GM12878 (cell line): ENCODE measurements around the gene EVX1. TPM values are rescaled to one million over a fixed set of nuclear protein-coding genes. Genes with fewer than 3 reads are reported as not detected.

ENCODE experiments used
- ATAC-seq: fragments of 200-7000 bp; cut with Tn5 transposase; 3 replicates; pipeline ENCODE4 v1.9.1; 2020; ENCODE audit warnings: mild to moderate bottlenecking, moderate library complexity
- BruUV-seq: library from RNA; stranded (reverse); fragments of 400-500 nt; replicated peaks from 2 replicates; lab custom pipeline; 2021; lab: Mats Ljungman, UMichigan
- CTCF ChIA-PET: fragments of 300-600 bp; sonication (Branson Sonifier 250); formaldehyde crosslinking; extraction: SDS; loops from one replicate; lab custom pipeline; 2021; ENCODE audit warnings: inconsistent platforms; lab: Yijun Ruan, JAX
- POLR2A ChIA-PET: fragments of 350-600 bp; formaldehyde crosslinking; extraction: SDS; loops from one replicate; lab custom pipeline; 2021; ENCODE audit warnings: inconsistent platforms; lab: Charles Lee
- RAD21 ChIA-PET: fragments of 300-600 bp; sonication (Branson Sonifier 250); formaldehyde crosslinking; loops from one replicate; lab custom pipeline; 2023; ENCODE audit warnings: antibody characterized with exemption; ENCODE audit not compliant: unreplicated experiment; lab: Charles Lee
- SMC1A ChIA-PET: fragments of 300-600 bp; sonication (Branson Sonifier 250); formaldehyde crosslinking; loops from one replicate; lab custom pipeline; 2023; ENCODE audit not compliant: unreplicated experiment, uncharacterized antibody; lab: Charles Lee
- DNase-seq: peaks from one replicate; pipeline ENCODE4 v3.0.0-alpha.2; 2011; ENCODE audit warnings: low read depth, low spot score
- FAIRE-seq: peaks from 3 replicates; lab custom pipeline; 2011; peaks lifted over from hg19 to GRCh38; lab: Jason Lieb, UNC
- H2AFZ ChIP-seq: 2 replicates; pipeline ENCODE4 v1.6.0; 2011; ENCODE audit warnings: low read depth, low read length, control low read depth; ENCODE audit not compliant: control insufficient read depth
- H3K27ac ChIP-seq: 2 replicates; pipeline ENCODE4 v1.5.1; 2011; ENCODE audit warnings: control low read depth; ENCODE audit not compliant: control insufficient read depth, insufficient read depth
- H3K27me3 ChIP-seq, 2 experiments: replicated peaks in 1 of 2; 2 replicates each; pipeline versions ENCODE4 v1.6.0 to v1.6.1; 2011; ENCODE audit warnings: low read length in 1 of 2; ENCODE audit not compliant: control insufficient read depth in 2 of 2, insufficient read depth in 2 of 2
- H3K36me3 ChIP-seq, 2 experiments: 2 replicates each; pipeline ENCODE4 v1.5.1; 2011; ENCODE audit warnings: low read length in 1 of 2; ENCODE audit not compliant: control insufficient read depth in 2 of 2, insufficient read depth in 2 of 2
- H3K4me1 ChIP-seq: 2 replicates; pipeline ENCODE4 v1.6.1; 2011; ENCODE audit warnings: mild to moderate bottlenecking, low read length, moderate library complexity, mixed read lengths; ENCODE audit not compliant: control insufficient read depth, insufficient read depth
- H3K4me2 ChIP-seq: 2 replicates; pipeline ENCODE4 v1.6.0; 2011; ENCODE audit warnings: control low read depth; ENCODE audit not compliant: control insufficient read depth, insufficient read depth
- H3K4me3 ChIP-seq: fragments of 200-600 bp; sonication (generic); 2 replicates; pipeline ENCODE4 v1.5.1; 2016
- H3K79me2 ChIP-seq: 2 replicates; pipeline ENCODE4 v1.6.0; 2011; ENCODE audit warnings: low read length; ENCODE audit not compliant: control insufficient read depth, insufficient read depth
- H3K9ac ChIP-seq: 2 replicates; pipeline ENCODE4 v1.8.0; 2011; ENCODE audit warnings: low read length, control low read depth, mixed read lengths; ENCODE audit not compliant: control insufficient read depth, insufficient read depth
- H3K9me3 ChIP-seq: replicated peaks from 3 replicates; pipeline ENCODE4 v1.5.1; 2011; ENCODE audit warnings: mild to moderate bottlenecking, low read length; ENCODE audit not compliant: control insufficient read depth, insufficient read depth
- H4K20me1 ChIP-seq: 2 replicates; pipeline ENCODE4 v1.6.0; 2011; ENCODE audit not compliant: control insufficient read depth, insufficient read depth
- BMI1 ChIP-seq: fragments of 450-650 bp; IDR thresholded peaks from 2 replicates; pipeline ENCODE4 v1.6.1; 2016; ENCODE audit warnings: mild to moderate bottlenecking, moderate library complexity, borderline replicate concordance
- EGR1 ChIP-seq, 2 experiments: IDR thresholded peaks; 1 replicate in 1 of 2; 2 replicates in 1 of 2; pipeline ENCODE4 v1.6.1; 2011 to 2012; ENCODE audit warnings: low read depth in 2 of 2, low read length in 2 of 2, borderline replicate concordance in 1 of 2, mild to moderate bottlenecking in 1 of 2, moderate library complexity in 1 of 2
- ETV6 ChIP-seq, 2 experiments: fragments of 450-650 bp in 1 of 2; IDR thresholded peaks in 1 of 2; conservative IDR thresholded peaks in 1 of 2; 2 replicates each; pipeline ENCODE4 v1.6.1; 2014; ENCODE audit warnings: antibody characterized with exemption in 1 of 2, borderline replicate concordance in 1 of 2, low read depth in 1 of 2, mild to moderate bottlenecking in 1 of 2, moderate library complexity in 1 of 2
- EZH2 ChIP-seq: IDR thresholded peaks from 2 replicates; pipeline ENCODE4 v1.6.1; 2012; ENCODE audit warnings: low read depth, mild to moderate bottlenecking, control low read depth, inconsistent platforms, low read length, borderline replicate concordance; ENCODE audit not compliant: control insufficient read depth
- FOS ChIP-seq: IDR thresholded peaks from 3 replicates; pipeline ENCODE4 v1.6.1; 2011; ENCODE audit warnings: borderline replicate concordance; ENCODE audit not compliant: insufficient read length; ENCODE audit errors: extremely low read depth
- HDGF ChIP-seq: fragments of 450-650 bp; IDR thresholded peaks from 2 replicates; pipeline ENCODE4 v1.6.1; 2016; ENCODE audit warnings: antibody characterized with exemption
- MEF2A ChIP-seq: IDR thresholded peaks from 2 replicates; pipeline ENCODE4 v1.6.1; 2011; ENCODE audit warnings: low read depth, mild to moderate bottlenecking, low read length, moderate library complexity; ENCODE audit not compliant: insufficient read depth
- MEF2B ChIP-seq: fragments of 450-650 bp; IDR thresholded peaks from 2 replicates; pipeline ENCODE4 v1.6.1; 2018; ENCODE audit warnings: mild to moderate bottlenecking, moderate library complexity; ENCODE audit not compliant: partially characterized antibody, poor library complexity, severe bottlenecking
- MXI1 ChIP-seq: fragments of 150-350 bp; IDR thresholded peaks from 2 replicates; pipeline ENCODE4 v1.6.1; 2011; ENCODE audit warnings: low read depth, mild to moderate bottlenecking, inconsistent platforms, low read length, improper control_type of control experiment
- NFXL1 ChIP-seq: fragments of 450-650 bp; IDR thresholded peaks from 2 replicates; pipeline ENCODE4 v1.6.1; 2017; ENCODE audit warnings: antibody characterized with exemption, mild to moderate bottlenecking, borderline replicate concordance
- NR2C2 ChIP-seq: IDR thresholded peaks from 2 replicates; pipeline ENCODE4 v1.6.1; 2011; ENCODE audit warnings: borderline replicate concordance, low read depth; ENCODE audit not compliant: control insufficient read depth, insufficient read length
- NRF1 ChIP-seq: conservative IDR thresholded peaks from 2 replicates; pipeline ENCODE4 v1.6.1; 2011; ENCODE audit warnings: mild to moderate bottlenecking, low read depth, low read length, improper control_type of control experiment
- SPI1 ChIP-seq: IDR thresholded peaks from 2 replicates; pipeline ENCODE4 v1.6.1; 2011; ENCODE audit warnings: low read depth, mild to moderate bottlenecking, low read length, moderate library complexity, borderline replicate concordance; ENCODE audit not compliant: insufficient read depth
- TCF3 ChIP-seq: IDR thresholded peaks from 2 replicates; pipeline ENCODE4 v1.6.1; 2012; ENCODE audit warnings: low read depth, mild to moderate bottlenecking, low read length, borderline replicate concordance; ENCODE audit not compliant: insufficient read depth
- YY1 ChIP-seq: IDR thresholded peaks from 2 replicates; pipeline ENCODE4 v1.6.1; 2011; ENCODE audit warnings: low read depth, mild to moderate bottlenecking, low read length
- ZZZ3 ChIP-seq: IDR thresholded peaks from 2 replicates; pipeline ENCODE4 v1.6.1; 2011; ENCODE audit warnings: low read depth; ENCODE audit not compliant: control insufficient read depth, insufficient read length
- WGBS: methylation state at CpG from one replicate; pipeline ENCODE4 v1.1.6; 2016; ENCODE audit warnings: low lambda C conversion rate; ENCODE audit not compliant: insufficient replicate concordance, insufficient coverage; ENCODE audit errors: missing lambda C conversion rate; 5-methylcytosine and 5-hydroxymethylcytosine counted together
- in situ Hi-C: fragments of 300-500 bp; cut with MboI; formaldehyde crosslinking; loops from 9 replicates; pipeline ENCODE4 v1.14.3; 2018; ENCODE audit warnings: mixed read lengths
- intact Hi-C: fragments of 100-400 bp; cut with micrococcal nuclease; formaldehyde crosslinking; loops from one replicate; pipeline ENCODE4 v1.14.2; 2022; ENCODE audit not compliant: unreplicated experiment
- polyA plus RNA-seq, 11 experiments: library from polyadenylated mRNA; depleted of rRNA in 4 of 11; unstranded in 6 of 11; stranded (reverse) in 5 of 11; fragments of >200 nt; fragmentation: Nextera tagmentation in 4 of 11; fragmentation: Illumina TruSeq in 1 of 11; extraction: Ambion mirVana in 4 of 11; extraction: Trizol in 1 of 11; gene quantifications; 1 replicate in 1 of 11; 2 replicates in 10 of 11; pipeline versions ENCODE4 v1.2.1 to v1.2.3, GENCODE V29; 2011 to 2016; ENCODE audit warnings: inconsistent platforms in 2 of 11, missing spikeins in 2 of 11, low read depth in 1 of 11
- total RNA-seq, 4 experiments: library from RNA; depleted of rRNA in 3 of 4; stranded (reverse); fragments of >200 nt in 3 of 4; fragmentation: Illumina TruSeq in 1 of 4; extraction: Trizol in 1 of 4; gene quantifications; 2 replicates each; pipeline versions ENCODE4 v1.2.1 to v1.2.3, GENCODE V29; 2013 to 2021
- TF ChIP-seq, protein P1 (sequence below): IDR thresholded peaks from 2 replicates; pipeline ENCODE4 v1.6.1; 2012; ENCODE audit warnings: low read depth, low read length, improper control_type of control experiment

The EVX1 gene
- total and polyA plus RNA-seq, 10 of the 15 experiments (the other 5 are each of a cell fraction or from before 2014, with no cell fraction given) = not detected

DNA sequence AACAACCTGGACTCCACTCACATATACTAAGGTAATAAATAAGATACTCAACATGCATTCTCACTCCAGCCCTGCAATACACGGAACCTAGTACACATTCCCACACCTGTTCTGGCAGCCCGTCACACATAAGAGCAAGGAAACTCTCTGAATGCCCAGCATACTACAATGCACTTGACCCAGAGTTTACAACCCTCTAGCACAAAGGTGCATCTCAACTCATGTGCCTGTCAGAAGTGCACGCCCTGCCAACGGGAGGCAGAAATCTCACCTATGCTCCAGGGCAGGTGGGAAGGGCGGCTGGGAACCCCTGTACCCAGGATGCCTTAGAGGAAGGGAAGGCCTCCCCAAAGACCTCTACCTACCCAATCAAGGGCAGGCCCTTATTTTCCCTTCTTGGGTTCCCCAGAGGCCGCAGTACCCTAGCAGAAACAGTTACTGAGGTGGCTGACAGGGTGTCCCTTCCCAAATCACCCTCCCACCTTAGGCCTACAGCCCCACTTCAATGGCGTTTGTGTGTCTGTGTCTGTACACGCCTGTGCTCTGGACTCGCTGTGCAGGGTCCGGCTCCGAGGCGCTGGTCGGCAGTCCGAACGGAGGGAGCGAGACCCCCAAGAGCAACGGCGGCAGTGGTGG lies 2.0 kb downstream of the EVX1 start (continued):
- TF ChIP-seq ZZZ3 = no peak
- no peak for TF ChIP-seq MEF2A
- TF ChIP-seq BMI1 = no peak
- no peak for TF ChIP-seq EZH2
- no peak for TF ChIP-seq HDGF
- TF ChIP-seq TCF3 = no peak
- no peak for TF ChIP-seq ETV6 (conservative IDR thresholded peaks at IDR 0.05 in 1 of 2, IDR thresholded peaks at IDR 0.05 in 1 of 2; ENCODE audit: borderline replicate concordance in 1 of 2, low read depth in 1 of 2)
- no peak for TF ChIP-seq YY1
- no peak for TF ChIP-seq NFXL1
- no peak for TF ChIP-seq NRF1
- no peak for TF ChIP-seq MEF2B

DNA sequence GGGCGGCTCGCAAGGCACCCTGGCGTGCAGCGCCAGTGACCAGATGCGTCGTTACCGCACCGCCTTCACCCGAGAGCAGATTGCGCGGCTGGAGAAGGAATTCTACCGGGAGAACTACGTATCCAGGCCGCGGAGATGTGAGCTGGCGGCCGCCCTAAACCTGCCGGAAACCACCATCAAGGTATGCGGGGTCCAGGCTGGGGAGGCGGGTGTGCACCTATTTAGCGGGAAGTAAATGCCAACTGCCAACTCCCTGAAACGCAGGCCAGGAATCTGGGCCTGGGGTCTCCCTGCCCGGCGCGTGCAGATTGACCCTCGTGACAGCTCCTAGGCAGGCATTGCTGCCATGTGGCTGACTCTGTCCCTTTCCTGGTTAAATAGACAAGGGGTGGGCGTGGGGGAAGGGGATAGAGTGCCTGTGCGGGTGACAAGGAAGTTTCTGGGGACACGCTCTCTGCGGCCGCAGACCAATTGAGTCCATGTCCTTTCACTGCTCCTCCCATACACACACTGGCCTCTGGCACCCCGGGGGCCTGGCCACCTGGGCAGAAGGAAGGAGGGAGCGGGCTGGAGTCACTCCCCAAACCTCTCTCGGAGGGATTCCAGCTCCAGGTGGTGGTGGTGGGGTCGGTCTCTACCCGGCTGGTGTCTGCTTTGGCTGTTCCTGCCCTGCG lies 2.7 kb downstream of the EVX1 start:
- FAIRE-seq = no peak
- intact Hi-C loops (no loop called here), in situ Hi-C loops (no loop called here)
- H3K79me2 ChIP-seq = no peaks in the 10 kb centered on the region
- no peak for DNase-seq
- H3K27ac ChIP-seq = no peak overlapping the region
- RAD21 ChIA-PET = no interaction called here
- no peaks in the 10 kb centered on the region; the same call in 2 of the 3 replicates for H3K9me3 ChIP-seq
- SMC1A ChIA-PET = no interaction called here
- no peaks in the 10 kb centered on the region for H3K4me1 ChIP-seq
- BruUV-seq = no TSS peak
- no peak for ATAC-seq
- H3K9ac ChIP-seq = no peak overlapping the region
- POLR2A ChIA-PET = no interaction called here
- peaks cover 27 to 28% of the 10 kb centered on the region in 2 experiments for H3K27me3 ChIP-seq
- H4K20me1 ChIP-seq = no peaks in the 10 kb centered on the region
- WGBS = 52% methylated on average over 33 of the region's 37 CpGs
- H3K4me3 ChIP-seq = no peak overlapping the region
- H3K36me3 ChIP-seq = no peaks in the 10 kb centered on the region
- no peak overlapping the region for H2AFZ ChIP-seq
- H3K4me2 ChIP-seq = no peak overlapping the region
- CTCF ChIA-PET = no interaction called here
- TF ChIP-seq, protein P1, sequence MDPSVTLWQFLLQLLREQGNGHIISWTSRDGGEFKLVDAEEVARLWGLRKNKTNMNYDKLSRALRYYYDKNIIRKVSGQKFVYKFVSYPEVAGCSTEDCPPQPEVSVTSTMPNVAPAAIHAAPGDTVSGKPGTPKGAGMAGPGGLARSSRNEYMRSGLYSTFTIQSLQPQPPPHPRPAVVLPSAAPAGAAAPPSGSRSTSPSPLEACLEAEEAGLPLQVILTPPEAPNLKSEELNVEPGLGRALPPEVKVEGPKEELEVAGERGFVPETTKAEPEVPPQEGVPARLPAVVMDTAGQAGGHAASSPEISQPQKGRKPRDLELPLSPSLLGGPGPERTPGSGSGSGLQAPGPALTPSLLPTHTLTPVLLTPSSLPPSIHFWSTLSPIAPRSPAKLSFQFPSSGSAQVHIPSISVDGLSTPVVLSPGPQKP = no peak
- TF ChIP-seq MXI1 = no peak
- no peak for TF ChIP-seq SPI1
- no peak for TF ChIP-seq FOS
- no peak for TF ChIP-seq EGR1 (IDR thresholded peaks at IDR 0.05; ENCODE audit: borderline replicate concordance in 1 of 2, low read depth in 2 of 2, low read length in 2 of 2)
- TF ChIP-seq NR2C2 = no peak
